ENCODE data around the gene ELAPOR2. TPM values are rescaled to one million over a fixed set of nuclear protein-coding genes. Genes with fewer than 3 reads are reported as not detected.
A peak's percentile ranks its signal among the peaks of the same experiment; 100 is the strongest.
"Not testable (repeated sequence)": the region's sequence is repeated elsewhere in the genome, so short reads cannot be mapped to it uniquely, and the experiment has no call there.

Gene ELAPOR2
- total and polyA plus RNA-seq, 7 donors: 1.6 to 15.3 (median 7.3) TPM

- intact Hi-C loops (cut with DNase I): loop anchor here (5.0 kb wide), 1 partner anchor 114 kb away; no protein-coding TSS in a partner anchor
- Histone ChIP-seq H3K4me3 (no peak overlapping the region), H3K27me3 (no peaks in the 10 kb centered on the region), H3K4me1 (peaks cover 0 to 13% (median 12%) of the 10 kb centered on the region in 4 donors), H3K27ac (no peak overlapping the region), H3K9me3 (no peaks in the 10 kb centered on the region), H3K36me3 (no peaks in the 10 kb centered on the region)
- TF ChIP-seq POLR2A (IDR thresholded peaks at IDR 0.05): no peak
- TF ChIP-seq, protein P1, sequence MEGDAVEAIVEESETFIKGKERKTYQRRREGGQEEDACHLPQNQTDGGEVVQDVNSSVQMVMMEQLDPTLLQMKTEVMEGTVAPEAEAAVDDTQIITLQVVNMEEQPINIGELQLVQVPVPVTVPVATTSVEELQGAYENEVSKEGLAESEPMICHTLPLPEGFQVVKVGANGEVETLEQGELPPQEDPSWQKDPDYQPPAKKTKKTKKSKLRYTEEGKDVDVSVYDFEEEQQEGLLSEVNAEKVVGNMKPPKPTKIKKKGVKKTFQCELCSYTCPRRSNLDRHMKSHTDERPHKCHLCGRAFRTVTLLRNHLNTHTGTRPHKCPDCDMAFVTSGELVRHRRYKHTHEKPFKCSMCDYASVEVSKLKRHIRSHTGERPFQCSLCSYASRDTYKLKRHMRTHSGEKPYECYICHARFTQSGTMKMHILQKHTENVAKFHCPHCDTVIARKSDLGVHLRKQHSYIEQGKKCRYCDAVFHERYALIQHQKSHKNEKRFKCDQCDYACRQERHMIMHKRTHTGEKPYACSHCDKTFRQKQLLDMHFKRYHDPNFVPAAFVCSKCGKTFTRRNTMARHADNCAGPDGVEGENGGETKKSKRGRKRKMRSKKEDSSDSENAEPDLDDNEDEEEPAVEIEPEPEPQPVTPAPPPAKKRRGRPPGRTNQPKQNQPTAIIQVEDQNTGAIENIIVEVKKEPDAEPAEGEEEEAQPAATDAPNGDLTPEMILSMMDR (IDR thresholded peaks at IDR 0.05): no peak
- no peak for TF ChIP-seq POLR2AphosphoS5 (IDR thresholded peaks at IDR 0.05)
- no peak for TF ChIP-seq EP300 (IDR thresholded peaks at IDR 0.05)
- 89 to 93% methylated on average over 3 of the region's 3 CpGs for WGBS, 2 donors
- DNase-seq: no peak
Measured at GRCh38 chr7:87056346-87056745, 3.1 kb downstream of the ELAPOR2 start.

DNA sequence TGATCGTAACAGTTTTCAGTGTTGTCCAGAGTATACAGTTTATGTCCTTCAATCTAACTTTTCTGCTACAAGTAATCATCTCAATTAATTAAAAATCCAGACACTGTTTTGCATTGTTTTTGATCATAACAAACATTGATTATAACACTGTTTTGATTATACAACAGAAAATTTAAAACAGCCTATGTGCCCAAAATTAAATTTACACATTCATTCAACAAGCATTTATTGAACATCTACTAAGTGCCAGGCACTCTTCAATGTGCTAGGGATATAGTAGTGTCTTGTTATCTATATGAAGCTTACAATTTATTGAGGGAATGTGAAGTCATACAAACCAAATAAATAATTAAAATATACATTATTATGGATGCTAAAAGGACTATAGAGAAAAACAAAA, 10.6 kb downstream of the ELAPOR2 start:
- no peak for DNase-seq
- Histone ChIP-seq H3K36me3 (no peaks in the 10 kb centered on the region), H3K4me1 (no peaks in the 10 kb centered on the region), H3K9me3 (no peaks in the 10 kb centered on the region), H3K27me3 (no peaks in the 10 kb centered on the region), H3K27ac (no peak overlapping the region), H3K4me3 (no peak overlapping the region)
- intact Hi-C loops (cut with DNase I): no loop called here
- no peak for TF ChIP-seq POLR2A (IDR thresholded peaks at IDR 0.05)
- TF ChIP-seq POLR2AphosphoS5 (IDR thresholded peaks at IDR 0.05): no peak
- TF ChIP-seq, protein P1 (IDR thresholded peaks at IDR 0.05): no peak
- no peak for TF ChIP-seq EP300 (IDR thresholded peaks at IDR 0.05)
- WGBS, 2 donors: 98 to 99% methylated on average over 1 of the region's 1 CpG

DNA sequence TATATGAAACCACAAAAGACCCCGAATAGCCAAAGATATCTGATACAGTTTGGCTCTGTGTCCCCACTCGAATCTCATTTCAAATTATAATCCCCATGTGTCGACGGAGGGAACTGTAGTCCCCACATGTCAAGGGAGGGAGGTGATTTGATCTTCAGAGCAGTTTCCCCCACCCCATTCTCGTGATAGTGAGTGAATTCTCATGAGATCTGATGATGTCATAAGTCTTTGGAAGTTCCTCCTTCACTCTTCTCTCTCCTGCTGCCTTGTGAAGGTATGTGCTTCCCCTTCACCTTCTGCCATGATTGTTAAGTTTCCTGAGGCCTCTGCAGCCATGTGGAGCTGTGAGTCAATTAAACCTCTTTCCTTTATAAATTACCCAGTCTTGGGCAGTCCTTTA, 13.0 kb downstream of the ELAPOR2 start:
- intact Hi-C loops (cut with DNase I): no loop called here
- Histone ChIP-seq H3K27ac (no peak overlapping the region), H3K9me3 (no peaks in the 10 kb centered on the region), H3K36me3 (no peaks in the 10 kb centered on the region), H3K27me3 (no peaks in the 10 kb centered on the region), H3K4me3 (no peak overlapping the region), H3K4me1 (no peaks in the 10 kb centered on the region)
- WGBS, 2 donors: 89 to 93% methylated on average over 5 of the region's 5 CpGs
- DNase-seq: no peak
- TF ChIP-seq EP300 (IDR thresholded peaks at IDR 0.05): no peak
- TF ChIP-seq, protein P1 (IDR thresholded peaks at IDR 0.05): no peak
- TF ChIP-seq POLR2A (IDR thresholded peaks at IDR 0.05): no peak
- no peak for TF ChIP-seq POLR2AphosphoS5 (IDR thresholded peaks at IDR 0.05)

DNA sequence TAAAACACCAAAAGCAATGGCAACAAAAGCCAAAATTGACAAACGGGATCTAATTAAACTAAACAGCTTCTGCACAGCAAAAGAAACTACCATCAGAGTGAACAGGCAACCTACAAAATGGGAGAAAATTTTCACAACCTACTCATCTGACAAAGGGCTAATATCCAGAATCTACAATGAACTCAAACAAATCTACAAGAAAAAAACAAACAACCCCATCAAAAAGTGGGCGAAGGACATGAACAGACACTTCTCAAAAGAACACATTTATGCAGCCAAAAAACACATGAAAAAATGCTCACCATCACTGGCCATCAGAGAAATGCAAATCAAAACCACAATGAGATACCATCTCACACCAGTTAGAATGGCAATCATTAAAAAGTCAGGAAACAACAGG, 14.7 kb downstream of the ELAPOR2 start:
- WGBS, 2 donors: 85 to 88% methylated on average over 2 of the region's 2 CpGs
- intact Hi-C loops (cut with DNase I): not testable (repeated sequence)

GRCh38 chr7:87041586-87041985, 17.9 kb downstream of the ELAPOR2 start:
- DNase-seq; H3K36me3 ChIP-seq; intact Hi-C loops (cut with DNase I); H3K27me3 ChIP-seq; H3K4me1 ChIP-seq; H3K27ac ChIP-seq; H3K4me3 ChIP-seq; H3K9me3 ChIP-seq: not testable (repeated sequence)
- WGBS, 2 donors: 79 to 84% methylated on average over 5 of the region's 5 CpGs

More for the DNA sequence above, 14.7 kb downstream of the ELAPOR2 start:
- DNase-seq, H3K9me3 ChIP-seq, H3K4me3 ChIP-seq, H3K27ac ChIP-seq, H3K4me1 ChIP-seq, H3K27me3 ChIP-seq, H3K36me3 ChIP-seq: not testable (repeated sequence)

DNA sequence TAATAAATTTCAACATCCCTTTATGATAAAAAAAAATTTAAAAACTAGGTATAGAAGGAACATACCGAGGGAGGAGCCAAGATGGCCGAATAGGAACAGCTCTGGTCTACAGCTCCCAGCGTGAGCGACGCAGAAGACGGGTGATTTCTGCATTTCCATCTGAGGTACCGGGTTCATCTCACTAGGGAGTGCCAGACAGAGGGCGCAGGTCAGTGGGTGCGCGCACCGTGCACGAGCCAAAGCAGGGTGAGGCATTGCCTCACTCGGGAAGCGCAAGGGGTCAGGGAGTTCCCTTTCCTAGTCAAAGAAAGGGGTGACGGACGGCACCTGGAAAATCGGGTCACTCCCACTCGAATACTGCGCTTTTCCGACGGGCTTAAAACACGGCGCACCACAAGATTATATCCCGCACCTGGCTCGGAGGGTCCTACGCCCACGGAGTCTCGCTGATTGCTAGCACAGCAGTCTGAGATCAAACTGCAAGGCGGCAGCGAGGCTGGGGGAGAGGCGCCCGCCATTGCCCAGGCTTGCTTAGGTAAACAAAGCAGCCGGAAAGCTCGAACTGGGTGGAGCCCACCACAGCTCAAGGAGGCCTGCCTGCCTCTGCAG, 19.7 kb downstream of the ELAPOR2 start:
- H3K36me3 ChIP-seq; H3K9me3 ChIP-seq; H3K27me3 ChIP-seq; H3K27ac ChIP-seq; H3K4me1 ChIP-seq; intact Hi-C loops (cut with DNase I); DNase-seq: not testable (repeated sequence)
- WGBS, 2 donors: 66 to 70% methylated on average over 34 of the region's 34 CpGs
- H3K4me3 ChIP-seq: peak overlapping the region in 3 of 4 donors; percentile 20 to 32 (median 27)

Measured in sigmoid colon (tissue), 7 donors.